ENCODE data around the gene NMUR1. TPM values are rescaled to one million over a fixed set of nuclear protein-coding genes. Genes with fewer than 3 reads are reported as not detected.

NMUR1 gene
- total RNA-seq, 2 donors from 2014 or later: 2.3 to 6.3 TPM

- Histone ChIP-seq H3K4me1 (no peaks in the 10 kb centered on the region), H3K27ac (no peak overlapping the region), H3K4me3 (no peak overlapping the region), H3K27me3 (no peaks in the 10 kb centered on the region), H3K9me3 (no peaks in the 10 kb centered on the region), H3K36me3 (replicated peaks in 1 of 2; ENCODE audit: insufficient read depth in 1 of 2, low read depth in 2 of 2) (no peaks in the 10 kb centered on the region)
- WGBS, 2 donors: 78 to 88% methylated on average over 7 of the region's 7 CpGs
- ATAC-seq (no peak), DNase-seq (no peak)
- TF ChIP-seq POLR2A (IDR thresholded peaks at IDR 0.05): no peak
- TF ChIP-seq CTCF (IDR thresholded peaks at IDR 0.05): no peak
- intact Hi-C loops (cut with DNase I): no loop called here
Observed at GRCh38 chr2:231568785-231569435, 38.7 kb upstream of the NMUR1 start.

GRCh38 chr2:231568098-231568784 is 38.0 kb upstream of the NMUR1 start:
- ATAC-seq (no peak), DNase-seq (no peak)
- 65 to 73% methylated on average over 2 to 6 of the region's 6 CpGs for WGBS, 2 donors
- H3K36me3 ChIP-seq (replicated peaks in 1 of 2; ENCODE audit: insufficient read depth in 1 of 2, low read depth in 2 of 2): no peaks in the 10 kb centered on the region
- H3K9me3 ChIP-seq: no peaks in the 10 kb centered on the region
- H3K27me3 ChIP-seq: no peaks in the 10 kb centered on the region
- H3K27ac ChIP-seq: no peak overlapping the region
- no peak for TF ChIP-seq CTCF (IDR thresholded peaks at IDR 0.05)
- TF ChIP-seq POLR2A (IDR thresholded peaks at IDR 0.05): no peak
- intact Hi-C loops (cut with DNase I): no loop called here
- H3K4me3 ChIP-seq: no peak overlapping the region
- no peaks in the 10 kb centered on the region for H3K4me1 ChIP-seq

GRCh38 chr2:231567159-231567558 is 36.9 kb upstream of the NMUR1 start:
- ATAC-seq: no peak
- TF ChIP-seq CTCF (IDR thresholded peaks at IDR 0.05): no peak
- no peak for TF ChIP-seq POLR2A (IDR thresholded peaks at IDR 0.05)
- no peak overlapping the region for H3K4me3 ChIP-seq
- H3K27me3 ChIP-seq: no peaks in the 10 kb centered on the region
- DNase-seq: no peak
- H3K36me3 ChIP-seq (replicated peaks in 1 of 2; ENCODE audit: insufficient read depth in 1 of 2, low read depth in 2 of 2): no peaks in the 10 kb centered on the region
- intact Hi-C loops (cut with DNase I): no loop called here
- 75 to 85% methylated on average over 3 of the region's 3 CpGs for WGBS, 2 donors
- no peak overlapping the region for H3K27ac ChIP-seq
- no peaks in the 10 kb centered on the region for H3K4me1 ChIP-seq
- H3K9me3 ChIP-seq: no peaks in the 10 kb centered on the region

- H3K27ac ChIP-seq: no peak overlapping the region
- no peaks in the 10 kb centered on the region for H3K4me1 ChIP-seq
- no peak overlapping the region for H3K4me3 ChIP-seq
- no peak for TF ChIP-seq CTCF (IDR thresholded peaks at IDR 0.05)
- no peak for TF ChIP-seq POLR2A (IDR thresholded peaks at IDR 0.05)
- DNase-seq: no peak
- 64 to 68% methylated on average over 4 of the region's 4 CpGs for WGBS, 2 donors
- ATAC-seq: no peak
- no peaks in the 10 kb centered on the region for H3K27me3 ChIP-seq
- no peaks in the 10 kb centered on the region for H3K36me3 ChIP-seq (replicated peaks in 1 of 2; ENCODE audit: insufficient read depth in 1 of 2, low read depth in 2 of 2)
- no peaks in the 10 kb centered on the region for H3K9me3 ChIP-seq
- intact Hi-C loops (cut with DNase I): no loop called here
Observed at GRCh38 chr2:231565887-231566594, 35.8 kb upstream of the NMUR1 start.

Data from body of pancreas (tissue), 4 donors.